Cardiac fibroblast (primary cell): ENCODE data around the gene SPOCK2.

ENCODE experiments used
- DNase-seq, 2 donors: peaks; one replicate each; pipeline versions ENCODE4 v3.0.0 to v3.0.0-alpha.2; 2010; ENCODE audit warnings: low read depth in 2 of 2
- H3K4me3 ChIP-seq, 2 donors: replicated peaks in 1 of 2; 1 replicate in 1 of 2; 2 replicates in 1 of 2; pipeline ENCODE4 v1.5.1; 2011; ENCODE audit warnings: low read depth in 2 of 2, low read length in 2 of 2, mild to moderate bottlenecking in 2 of 2, moderate library complexity in 1 of 2
- CTCF ChIP-seq: IDR thresholded peaks from one replicate; pipeline ENCODE4 v1.5.1; 2011; ENCODE audit warnings: low read depth, mild to moderate bottlenecking, low read length, inconsistent platforms

Gene SPOCK2

GRCh38 chr10:72027498-72027897 is 60.9 kb downstream of the SPOCK2 start:
- no peak for TF ChIP-seq CTCF

GRCh38 chr10:72026278-72027111 is 61.9 kb downstream of the SPOCK2 start:
- TF ChIP-seq CTCF, result no peak
- peak; percentile 39 to 53 for DNase-seq
- no peak overlapping the region for H3K4me3 ChIP-seq

More at GRCh38 chr10:72027498-72027897, 60.9 kb downstream of the SPOCK2 start:
- DNase-seq, result peak in 1 of 2 donors; percentile 58
- H3K4me3 ChIP-seq, result no peak overlapping the region

- H3K4me3 ChIP-seq, result no peak overlapping the region
- TF ChIP-seq CTCF, result no peak
- DNase-seq, result no peak
Observed at GRCh38 chr10:72025832-72026231, 62.5 kb downstream of the SPOCK2 start.

GRCh38 chr10:72025400-72025799 is 63.0 kb downstream of the SPOCK2 start:
- TF ChIP-seq CTCF, result no peak
- no peak for DNase-seq

GRCh38 chr10:72024596-72024995 is 63.8 kb downstream of the SPOCK2 start:
- no peak for DNase-seq
- no peak overlapping the region for H3K4me3 ChIP-seq
- no peak for TF ChIP-seq CTCF

More at GRCh38 chr10:72025400-72025799, 63.0 kb downstream of the SPOCK2 start:
- H3K4me3 ChIP-seq, result no peak overlapping the region

GRCh38 chr10:72022228-72022627 is 66.1 kb downstream of the SPOCK2 start:
- no peak overlapping the region for H3K4me3 ChIP-seq
- DNase-seq, result no peak
- TF ChIP-seq CTCF, result no peak
